ENCODE data around the gene FEM1A. TPM values are rescaled to one million over a fixed set of nuclear protein-coding genes. Genes with fewer than 3 reads are reported as not detected.

The FEM1A gene
- polyA plus RNA-seq, 1 of the 3 experiments (the other 2 are of a cell fraction), result 4.8 TPM

DNA sequence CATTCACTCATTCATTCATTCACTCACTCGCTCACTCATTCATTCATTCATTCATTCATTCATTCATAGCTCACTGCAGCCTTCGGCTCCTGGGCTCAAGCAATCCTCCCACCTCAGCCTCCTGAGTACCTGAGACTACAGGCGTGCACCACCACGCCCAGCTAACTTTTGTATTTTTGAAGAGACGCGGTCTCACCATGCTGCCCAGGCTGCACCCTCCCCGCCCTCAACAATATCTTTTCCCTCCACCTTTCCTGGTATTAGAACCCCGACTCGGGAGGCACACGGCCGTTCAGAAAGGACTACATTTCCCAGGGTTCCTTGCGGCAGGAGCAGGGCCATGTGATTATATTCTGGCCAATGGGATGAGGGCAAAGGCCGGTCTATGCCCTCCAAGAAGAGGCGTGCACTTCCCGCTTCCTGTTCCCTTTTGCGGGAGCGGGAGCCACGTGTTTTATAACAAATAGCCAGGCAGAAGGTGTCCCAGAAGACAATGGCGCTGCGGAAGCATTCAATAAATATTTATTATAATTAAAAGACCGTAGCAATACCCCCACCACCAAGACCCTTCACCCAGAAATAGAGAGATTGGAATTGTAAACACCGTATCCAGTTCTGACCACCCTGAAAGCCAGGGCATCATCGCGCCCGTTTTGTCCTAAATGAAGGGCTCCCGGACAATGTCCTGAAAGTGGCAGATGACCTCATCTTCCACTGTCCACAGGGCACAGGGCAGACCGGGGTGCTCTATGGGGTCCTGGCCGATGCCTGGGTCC is 24.1 kb downstream of the FEM1A start (continued):
- TF ChIP-seq, protein P1, sequence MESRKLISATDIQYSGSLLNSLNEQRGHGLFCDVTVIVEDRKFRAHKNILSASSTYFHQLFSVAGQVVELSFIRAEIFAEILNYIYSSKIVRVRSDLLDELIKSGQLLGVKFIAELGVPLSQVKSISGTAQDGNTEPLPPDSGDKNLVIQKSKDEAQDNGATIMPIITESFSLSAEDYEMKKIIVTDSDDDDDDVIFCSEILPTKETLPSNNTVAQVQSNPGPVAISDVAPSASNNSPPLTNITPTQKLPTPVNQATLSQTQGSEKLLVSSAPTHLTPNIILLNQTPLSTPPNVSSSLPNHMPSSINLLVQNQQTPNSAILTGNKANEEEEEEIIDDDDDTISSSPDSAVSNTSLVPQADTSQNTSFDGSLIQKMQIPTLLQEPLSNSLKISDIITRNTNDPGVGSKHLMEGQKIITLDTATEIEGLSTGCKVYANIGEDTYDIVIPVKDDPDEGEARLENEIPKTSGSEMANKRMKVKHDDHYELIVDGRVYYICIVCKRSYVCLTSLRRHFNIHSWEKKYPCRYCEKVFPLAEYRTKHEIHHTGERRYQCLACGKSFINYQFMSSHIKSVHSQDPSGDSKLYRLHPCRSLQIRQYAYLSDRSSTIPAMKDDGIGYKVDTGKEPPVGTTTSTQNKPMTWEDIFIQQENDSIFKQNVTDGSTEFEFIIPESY (IDR thresholded peaks at IDR 0.05; ENCODE audit: borderline replicate concordance, low read depth), result no peak
- TF ChIP-seq REST (IDR thresholded peaks at IDR 0.05; ENCODE audit: low read depth, low read length), result 0 out of 2 replicates have a peak, but pooled peaks have one; percentile 23
- no peak for TF ChIP-seq FOXJ3 (CRISPR knock-in tag; IDR thresholded peaks at IDR 0.05)
- no peak for TF ChIP-seq FOSL2 (IDR thresholded peaks at IDR 0.05; ENCODE audit: borderline replicate concordance, low read depth)
- TF ChIP-seq CHD2 (IDR thresholded peaks at IDR 0.05; ENCODE audit: low read length, partially characterized antibody), result peak; percentile 67
- TF ChIP-seq TAF1 (IDR thresholded peaks at IDR 0.05; ENCODE audit: borderline replicate concordance, low read depth, low read length), result no peak
- no peak for TF ChIP-seq EZH2phosphoT487 (IDR thresholded peaks at IDR 0.05; ENCODE audit: borderline replicate concordance, low read depth)
- TF ChIP-seq SIN3A (IDR thresholded peaks at IDR 0.05; ENCODE audit: borderline replicate concordance, low read depth, low read length), result no peak
- TF ChIP-seq FOXM1 (IDR thresholded peaks at IDR 0.05; ENCODE audit: low read depth), result no peak
- peak; percentile 98 for TF ChIP-seq USF1 (IDR thresholded peaks at IDR 0.05; ENCODE audit: borderline replicate concordance, low read depth)
- peak; percentile 95 for TF ChIP-seq ELF1 (IDR thresholded peaks at IDR 0.05)
- TF ChIP-seq GABPA (IDR thresholded peaks at IDR 0.05; ENCODE audit: low read depth), result peak; percentile 83
- TF ChIP-seq MEF2A (IDR thresholded peaks at IDR 0.05; ENCODE audit: borderline replicate concordance, low read depth), result no peak
- no peak for TF ChIP-seq PBX3 (IDR thresholded peaks at IDR 0.05)
- TF ChIP-seq POLR2AphosphoS5 (IDR thresholded peaks at IDR 0.05; ENCODE audit: low read depth, low read length), result no peak; the same call in 1 of the 2 replicates

Measured in SK-N-SH (cell line).